HepG2 (cell line): ENCODE results near the gene NUP85. TPM values are rescaled to one million over a fixed set of nuclear protein-coding genes. Genes with fewer than 3 reads are reported as not detected.

Experiments
- ARID2 ChIP-seq: sonication (generic); formaldehyde crosslinking; IDR thresholded peaks from 2 replicates; pipeline ENCODE4 v1.8.1; 2022; ENCODE audit warnings: mild to moderate bottlenecking, missing genetic modification reagents, borderline replicate concordance
- CHCHD3 ChIP-seq: sonication (generic); formaldehyde crosslinking; IDR thresholded peaks from 2 replicates; pipeline ENCODE4 v1.8.0; 2022; ENCODE audit warnings: mild to moderate bottlenecking, missing genetic modification reagents, moderate library complexity
- FOXP1 ChIP-seq, 2 experiments: fragments of 450-650 bp in 1 of 2; IDR thresholded peaks; 2 replicates each; pipeline ENCODE4 v1.6.1; 2017 to 2018; ENCODE audit warnings: antibody characterized with exemption in 1 of 2
- HMGA1 ChIP-seq: sonication (generic); formaldehyde crosslinking; conservative IDR thresholded peaks from 2 replicates; pipeline ENCODE4 v1.4.0; 2020; ENCODE audit warnings: missing genetic modification reagents
- IKZF4 ChIP-seq: sonication (generic); formaldehyde crosslinking; IDR thresholded peaks from 2 replicates; pipeline ENCODE4 v1.5.1; 2020; ENCODE audit warnings: borderline replicate concordance, mild to moderate bottlenecking, low read depth, missing genetic modification reagents; ENCODE audit errors: not compliant biosample characterization
- TAF1 ChIP-seq: sonication (generic); formaldehyde crosslinking; IDR thresholded peaks from 2 replicates; pipeline ENCODE4 v1.4.0; 2020; ENCODE audit warnings: missing genetic modification reagents
- ZBTB4 ChIP-seq: sonication (generic); formaldehyde crosslinking; IDR thresholded peaks from 2 replicates; pipeline ENCODE4 v1.4.0; 2020; ENCODE audit warnings: missing genetic modification reagents, mild to moderate bottlenecking, borderline replicate concordance
- ZNF317 ChIP-seq: sonication (generic); formaldehyde crosslinking; IDR thresholded peaks from 2 replicates; pipeline ENCODE4 v1.5.0; 2020; ENCODE audit warnings: mild to moderate bottlenecking, missing genetic modification reagents
- ZNF550 ChIP-seq: sonication (generic); formaldehyde crosslinking; IDR thresholded peaks from 2 replicates; pipeline ENCODE4 v1.4.0; 2020; ENCODE audit warnings: mild to moderate bottlenecking, missing genetic modification reagents, borderline replicate concordance
- ZNF672 ChIP-seq: sonication (generic); formaldehyde crosslinking; IDR thresholded peaks from 2 replicates; pipeline ENCODE4 v1.8.1; 2022; ENCODE audit warnings: missing genetic modification reagents
- polyA plus RNA-seq, 8 experiments: library from polyadenylated mRNA; depleted of rRNA in 3 of 8; stranded (reverse) in 7 of 8; unstranded in 1 of 8; fragments of >200 nt; fragmentation: Illumina TruSeq in 4 of 8; extraction: Trizol in 4 of 8; gene quantifications; 2 replicates each; pipeline versions ENCODE4 v1.2.1 to v1.2.3, GENCODE V29; 2011 to 2016; ENCODE audit warnings: low read depth in 4 of 8, missing spikeins in 1 of 8, mixed read lengths in 1 of 8; ENCODE audit not compliant: insufficient read depth in 1 of 8
- total RNA-seq, 5 experiments: library from RNA; depleted of rRNA; stranded (reverse); fragments of >200 nt; fragmentation: Illumina TruSeq; extraction: Trizol; gene quantifications; 2 replicates each; pipeline ENCODE4 v1.2.3, GENCODE V29; 2016; ENCODE audit warnings: low read depth in 1 of 5
- TF ChIP-seq, protein P1 (sequence below), 2 experiments: fragments of 450-650 bp in 1 of 2; sonication (generic) in 1 of 2; formaldehyde crosslinking in 1 of 2; IDR thresholded peaks; 2 replicates each; pipeline versions ENCODE4 v1.6.1 to v1.8.0; 2016 to 2022; ENCODE audit warnings: antibody characterized with exemption in 1 of 2, mild to moderate bottlenecking in 1 of 2, missing genetic modification reagents in 1 of 2
- TF ChIP-seq, protein P2 (sequence below): sonication (generic); formaldehyde crosslinking; IDR thresholded peaks from 2 replicates; pipeline ENCODE4 v1.5.1; 2020; ENCODE audit warnings: missing genetic modification reagents, mild to moderate bottlenecking, borderline replicate concordance

NUP85 gene
- total and polyA plus RNA-seq, 2 of the 13 experiments (the other 11 are each of a cell fraction or from before 2014, with no cell fraction given): 89.1 to 124 TPM

GRCh38 chr17:75181608-75182318, 23.7 kb upstream of the NUP85 start (continued):
- TF ChIP-seq HMGA1 (CRISPR knock-in tag): no peak
- TF ChIP-seq CHCHD3 (CRISPR knock-in tag): 0 out of 2 replicates have a peak, but pooled peaks have one; percentile 53
- TF ChIP-seq, protein P1, sequence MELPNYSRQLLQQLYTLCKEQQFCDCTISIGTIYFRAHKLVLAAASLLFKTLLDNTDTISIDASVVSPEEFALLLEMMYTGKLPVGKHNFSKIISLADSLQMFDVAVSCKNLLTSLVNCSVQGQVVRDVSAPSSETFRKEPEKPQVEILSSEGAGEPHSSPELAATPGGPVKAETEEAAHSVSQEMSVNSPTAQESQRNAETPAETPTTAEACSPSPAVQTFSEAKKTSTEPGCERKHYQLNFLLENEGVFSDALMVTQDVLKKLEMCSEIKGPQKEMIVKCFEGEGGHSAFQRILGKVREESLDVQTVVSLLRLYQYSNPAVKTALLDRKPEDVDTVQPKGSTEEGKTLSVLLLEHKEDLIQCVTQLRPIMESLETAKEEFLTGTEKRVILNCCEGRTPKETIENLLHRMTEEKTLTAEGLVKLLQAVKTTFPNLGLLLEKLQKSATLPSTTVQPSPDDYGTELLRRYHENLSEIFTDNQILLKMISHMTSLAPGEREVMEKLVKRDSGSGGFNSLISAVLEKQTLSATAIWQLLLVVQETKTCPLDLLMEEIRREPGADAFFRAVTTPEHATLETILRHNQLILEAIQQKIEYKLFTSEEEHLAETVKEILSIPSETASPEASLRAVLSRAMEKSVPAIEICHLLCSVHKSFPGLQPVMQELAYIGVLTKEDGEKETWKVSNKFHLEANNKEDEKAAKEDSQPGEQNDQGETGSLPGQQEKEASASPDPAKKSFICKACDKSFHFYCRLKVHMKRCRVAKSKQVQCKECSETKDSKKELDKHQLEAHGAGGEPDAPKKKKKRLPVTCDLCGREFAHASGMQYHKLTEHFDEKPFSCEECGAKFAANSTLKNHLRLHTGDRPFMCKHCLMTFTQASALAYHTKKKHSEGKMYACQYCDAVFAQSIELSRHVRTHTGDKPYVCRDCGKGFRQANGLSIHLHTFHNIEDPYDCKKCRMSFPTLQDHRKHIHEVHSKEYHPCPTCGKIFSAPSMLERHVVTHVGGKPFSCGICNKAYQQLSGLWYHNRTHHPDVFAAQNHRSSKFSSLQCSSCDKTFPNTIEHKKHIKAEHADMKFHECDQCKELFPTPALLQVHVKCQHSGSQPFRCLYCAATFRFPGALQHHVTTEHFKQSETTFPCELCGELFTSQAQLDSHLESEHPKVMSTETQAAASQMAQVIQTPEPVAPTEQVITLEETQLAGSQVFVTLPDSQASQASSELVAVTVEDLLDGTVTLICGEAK (IDR thresholded peaks at IDR 0.05): no peak
- TF ChIP-seq, protein P1 (CRISPR knock-in tag; IDR thresholded peaks at IDR 0.05): peak; percentile 15; the same call in 1 of the 2 replicates
- TF ChIP-seq TAF1 (CRISPR knock-in tag): no peak; the same call in 1 of the 2 replicates
- TF ChIP-seq ARID2 (CRISPR knock-in tag): 0 out of 2 replicates have a peak, but pooled peaks have one; percentile 69
- TF ChIP-seq ZNF317 (CRISPR knock-in tag): peak; percentile 11; the same call in 1 of the 2 replicates
- TF ChIP-seq ZNF672: no peak
- TF ChIP-seq, protein P2, sequence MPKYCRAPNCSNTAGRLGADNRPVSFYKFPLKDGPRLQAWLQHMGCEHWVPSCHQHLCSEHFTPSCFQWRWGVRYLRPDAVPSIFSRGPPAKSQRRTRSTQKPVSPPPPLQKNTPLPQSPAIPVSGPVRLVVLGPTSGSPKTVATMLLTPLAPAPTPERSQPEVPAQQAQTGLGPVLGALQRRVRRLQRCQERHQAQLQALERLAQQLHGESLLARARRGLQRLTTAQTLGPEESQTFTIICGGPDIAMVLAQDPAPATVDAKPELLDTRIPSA (CRISPR knock-in tag): peak; percentile 29; the same call in 1 of the 2 replicates
- TF ChIP-seq FOXP1 (IDR thresholded peaks at IDR 0.05): no peak
- no peak for TF ChIP-seq FOXP1 (CRISPR knock-in tag; IDR thresholded peaks at IDR 0.05)
- no peak for TF ChIP-seq ZNF550
- TF ChIP-seq ZBTB4: no peak
- no peak for TF ChIP-seq IKZF4 (CRISPR knock-in tag)
